CD1c-positive myeloid dendritic cell (primary cell): Measurements from ENCODE around the gene GRHPR.
"Not testable (repeated sequence)": the region's sequence is repeated elsewhere in the genome, so short reads cannot be mapped to it uniquely, and the experiment has no call there.

Experiments used
- DNase-seq: peaks from one replicate; pipeline ENCODE4 v3.0.0-alpha.2; 2016; ENCODE audit errors: extremely low spot score

The GRHPR gene

GRCh38 chr9:37447111-37447510, 24.6 kb downstream of the GRHPR start:
- no peak for DNase-seq

- DNase-seq = no peak
These were observed 27.6 kb downstream of the GRHPR start for GRCh38 chr9:37449862-37450632.

GRCh38 chr9:37451628-37452027, 29.1 kb downstream of the GRHPR start:
- no peak for DNase-seq

- no peak for DNase-seq
These were observed 30.1 kb downstream of the GRHPR start for GRCh38 chr9:37452611-37453010.

GRCh38 chr9:37453827-37454226, 31.3 kb downstream of the GRHPR start:
- DNase-seq = no peak

- DNase-seq = no peak
These were observed 31.7 kb downstream of the GRHPR start for GRCh38 chr9:37454238-37454637.

GRCh38 chr9:37455884-37456647, 33.6 kb downstream of the GRHPR start:
- no peak for DNase-seq

GRCh38 chr9:37456817-37457216, 34.3 kb downstream of the GRHPR start:
- DNase-seq = no peak

- no peak for DNase-seq
These were observed 41.5 kb downstream of the GRHPR start for GRCh38 chr9:37464006-37464405.

GRCh38 chr9:37464426-37465248, 42.1 kb downstream of the GRHPR start:
- no peak for DNase-seq

GRCh38 chr9:37465249-37466036, 42.9 kb downstream of the GRHPR start, which contains the start of gene ZBTB5:
Gene ZBTB5, minus strand, starts transcription at chr9:37465450. Its CDS starts 22,899 bp downstream, at chr9:37442551.
- peak; percentile 100 for DNase-seq

- peak; percentile 36 for DNase-seq
These were observed 43.7 kb downstream of the GRHPR start for GRCh38 chr9:37466037-37466709.

- DNase-seq = not testable (repeated sequence)
These were observed 45.0 kb downstream of the GRHPR start for GRCh38 chr9:37467530-37467929.

- DNase-seq = no peak
These were observed 46.1 kb downstream of the GRHPR start for GRCh38 chr9:37468620-37469019.

GRCh38 chr9:37471942-37472684, 49.6 kb downstream of the GRHPR start:
- no peak for DNase-seq

GRCh38 chr9:37473982-37474381, 51.5 kb downstream of the GRHPR start:
- DNase-seq = not testable (repeated sequence)

GRCh38 chr9:37474438-37474837, 51.9 kb downstream of the GRHPR start:
- DNase-seq = no peak

GRCh38 chr9:37476930-37477329, 54.4 kb downstream of the GRHPR start:
- no peak for DNase-seq

- not testable (repeated sequence) for DNase-seq
These were observed 54.9 kb downstream of the GRHPR start for GRCh38 chr9:37477443-37477842.
